Adrenal gland (tissue), 5 donors: ENCODE results near the gene HOXC9.

ENCODE experiments used
- POLR2A ChIP-seq, 2 donors: fragments of 450-650 bp; IDR thresholded peaks; one replicate each; pipeline ENCODE4 v1.6.1; 2017; ENCODE audit warnings: antibody characterized with exemption in 2 of 2, mild to moderate bottlenecking in 2 of 2, moderate library complexity in 1 of 2
- TF ChIP-seq, protein P1 (sequence below), 6 experiments: fragments of 450-650 bp in 4 of 6; fragments of 200-600 bp in 2 of 6; sonication (generic) in 1 of 6; IDR thresholded peaks; 1 replicate in 5 of 6; 2 replicates in 1 of 6; pipeline versions ENCODE4 v1.5.1 to v1.8.0; 2016 to 2021; ENCODE audit warnings: antibody characterized with exemption in 6 of 6, mild to moderate bottlenecking in 2 of 6, moderate library complexity in 1 of 6
- donor health status: DM: no; HTN: no; CAD: no.

DNA sequence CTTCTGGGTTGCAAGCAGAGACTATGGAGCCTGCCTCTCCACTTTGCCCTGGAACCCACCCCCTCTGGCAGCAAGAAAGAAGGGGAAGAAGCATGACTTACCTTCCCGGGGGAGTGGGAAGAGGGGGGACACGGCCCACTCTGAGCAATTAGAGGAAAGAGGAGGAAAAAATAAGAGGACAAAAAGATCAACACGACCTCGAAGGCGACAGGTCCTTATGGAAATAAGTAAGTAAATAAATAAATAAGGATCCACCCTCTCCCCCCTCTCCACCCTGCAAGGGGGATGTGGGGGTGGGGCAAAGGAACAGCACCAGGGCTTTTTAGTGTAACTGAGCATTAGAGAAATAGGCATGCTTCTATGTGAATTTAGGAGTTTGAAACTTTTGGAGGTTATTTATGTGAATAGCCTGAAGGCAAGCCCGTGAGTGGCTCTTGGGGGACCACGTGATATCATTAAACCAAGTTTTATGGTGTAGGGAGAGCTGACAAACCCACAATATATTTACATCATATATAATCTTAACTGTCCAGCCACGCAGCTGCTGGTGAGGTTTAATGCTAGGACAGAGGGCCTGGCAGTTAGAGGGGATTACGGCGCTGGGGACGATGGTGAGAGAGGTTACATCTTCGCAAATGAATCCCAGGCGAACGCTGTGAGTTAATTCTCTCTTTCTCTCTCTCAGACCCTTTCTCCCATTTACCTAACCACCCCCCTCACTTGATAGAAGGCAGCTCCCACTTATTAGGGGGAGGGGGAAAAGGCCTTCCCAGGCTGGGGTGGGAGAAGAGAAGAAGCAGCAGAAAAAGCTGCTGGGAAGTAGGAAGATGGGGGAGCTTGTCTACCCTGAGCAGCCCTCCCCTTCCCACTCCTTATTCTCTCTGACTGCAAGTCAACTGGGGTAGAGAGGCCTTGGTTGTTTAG, 37.7 kb downstream of the HOXC9 start:
- TF ChIP-seq, protein P1, sequence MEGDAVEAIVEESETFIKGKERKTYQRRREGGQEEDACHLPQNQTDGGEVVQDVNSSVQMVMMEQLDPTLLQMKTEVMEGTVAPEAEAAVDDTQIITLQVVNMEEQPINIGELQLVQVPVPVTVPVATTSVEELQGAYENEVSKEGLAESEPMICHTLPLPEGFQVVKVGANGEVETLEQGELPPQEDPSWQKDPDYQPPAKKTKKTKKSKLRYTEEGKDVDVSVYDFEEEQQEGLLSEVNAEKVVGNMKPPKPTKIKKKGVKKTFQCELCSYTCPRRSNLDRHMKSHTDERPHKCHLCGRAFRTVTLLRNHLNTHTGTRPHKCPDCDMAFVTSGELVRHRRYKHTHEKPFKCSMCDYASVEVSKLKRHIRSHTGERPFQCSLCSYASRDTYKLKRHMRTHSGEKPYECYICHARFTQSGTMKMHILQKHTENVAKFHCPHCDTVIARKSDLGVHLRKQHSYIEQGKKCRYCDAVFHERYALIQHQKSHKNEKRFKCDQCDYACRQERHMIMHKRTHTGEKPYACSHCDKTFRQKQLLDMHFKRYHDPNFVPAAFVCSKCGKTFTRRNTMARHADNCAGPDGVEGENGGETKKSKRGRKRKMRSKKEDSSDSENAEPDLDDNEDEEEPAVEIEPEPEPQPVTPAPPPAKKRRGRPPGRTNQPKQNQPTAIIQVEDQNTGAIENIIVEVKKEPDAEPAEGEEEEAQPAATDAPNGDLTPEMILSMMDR (IDR thresholded peaks at IDR 0.05) = no peak
- TF ChIP-seq POLR2A (IDR thresholded peaks at IDR 0.05) = no peak
